ENCODE measurements around the gene TNS2.

- TF ChIP-seq CTCF (IDR thresholded peaks at IDR 0.05) (no peak), EZH2 (IDR thresholded peaks at IDR 0.05) (no peak), EZH2phosphoT487 (IDR thresholded peaks at IDR 0.05) (no peak)
Observed at GRCh38 chr12:53031616-53032015, 18.2 kb upstream of the TNS2 start.

Measured in neural progenitor cell (in vitro differentiated cells).